GM19193 (cell line): ENCODE results near the gene ZNF575.

Source experiments
- POLR2A ChIP-seq: IDR thresholded peaks from 4 replicates; pipeline ENCODE4 v1.6.1; 2011; ENCODE audit not compliant: insufficient read depth, insufficient read length; ENCODE audit errors: extremely low read depth

ZNF575 gene, protein sequence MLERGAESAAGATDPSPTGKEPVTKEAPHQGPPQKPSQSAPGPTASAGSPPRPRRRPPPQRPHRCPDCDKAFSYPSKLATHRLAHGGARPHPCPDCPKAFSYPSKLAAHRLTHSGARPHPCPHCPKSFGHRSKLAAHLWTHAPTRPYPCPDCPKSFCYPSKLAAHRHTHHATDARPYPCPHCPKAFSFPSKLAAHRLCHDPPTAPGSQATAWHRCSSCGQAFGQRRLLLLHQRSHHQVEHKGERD

DNA sequence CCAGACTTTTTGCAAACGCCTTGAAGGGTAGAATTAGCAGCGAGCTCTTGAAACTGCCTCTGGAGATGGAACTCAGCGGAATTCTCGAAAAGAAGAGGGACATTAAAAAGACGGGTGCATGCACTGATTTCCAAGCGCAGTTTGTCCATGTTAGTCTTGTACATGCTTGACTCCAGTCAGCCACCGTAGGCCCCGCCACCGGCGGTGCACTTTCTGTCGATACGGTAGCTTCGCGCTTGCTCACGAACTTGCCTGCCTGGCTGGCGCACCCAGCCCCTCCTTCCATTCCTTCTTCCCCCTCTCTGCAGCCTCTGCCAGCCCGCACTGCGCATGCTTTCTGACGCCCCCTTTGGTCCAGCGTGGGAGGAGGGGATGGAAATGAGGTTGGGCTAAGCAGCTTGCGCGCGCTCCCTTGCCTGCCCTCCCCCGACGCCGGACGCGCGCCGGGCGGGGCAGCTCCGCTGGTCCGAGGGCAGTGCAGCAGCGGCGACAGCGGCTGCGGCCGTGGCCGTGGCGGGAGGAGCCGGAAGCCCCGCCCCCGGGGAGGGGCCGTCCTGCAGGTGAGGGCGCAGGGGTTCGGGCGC is at the start of gene ZNF575:
ZNF575 (plus strand) TSS at position 227 of the 584 bp plus-strand sequence. CDS start 1,235 bp downstream, outside the sequence.
- peak; percentile 22 for TF ChIP-seq POLR2A

DNA sequence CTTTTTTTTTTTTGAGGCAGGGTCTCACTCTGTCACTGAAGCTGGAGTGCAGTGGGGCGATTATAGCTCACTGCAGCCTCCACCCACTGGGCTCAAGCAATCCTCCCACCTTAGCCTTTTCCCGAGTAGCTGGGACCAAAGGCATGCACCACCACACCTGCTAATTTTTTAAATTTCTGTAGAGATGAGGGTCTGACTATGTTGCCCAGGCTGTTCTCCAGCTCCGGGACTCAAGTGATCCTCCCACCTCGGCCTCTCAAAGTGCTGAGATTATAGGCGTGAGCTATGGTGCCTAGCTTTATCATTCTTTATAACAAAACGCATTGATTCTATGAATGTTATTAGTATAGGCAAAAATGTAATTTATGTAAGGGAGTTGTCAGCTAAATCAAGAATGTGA is 49.7 kb upstream of the ZNF575 start:
- no peak for TF ChIP-seq POLR2A

DNA sequence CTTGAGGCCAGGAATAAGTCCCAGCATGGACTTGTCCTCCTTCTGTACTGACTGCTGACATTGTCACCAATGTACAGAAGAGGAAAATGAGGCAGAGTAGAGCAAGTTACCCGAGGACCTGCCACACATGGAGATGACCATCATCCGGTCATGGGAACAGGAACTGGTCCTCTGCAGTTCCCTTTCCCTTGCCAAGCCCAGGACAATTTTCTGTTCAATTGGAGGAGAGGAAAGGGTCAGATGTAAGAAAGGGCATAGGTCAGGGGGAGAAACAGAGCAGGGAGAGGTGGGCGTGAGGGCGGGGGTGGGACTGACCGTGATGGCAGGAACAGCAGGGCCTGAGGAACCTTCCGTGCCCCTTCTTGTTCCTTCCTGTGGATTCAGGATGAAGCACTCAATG is 47.0 kb upstream of the ZNF575 start:
- TF ChIP-seq POLR2A = no peak

DNA sequence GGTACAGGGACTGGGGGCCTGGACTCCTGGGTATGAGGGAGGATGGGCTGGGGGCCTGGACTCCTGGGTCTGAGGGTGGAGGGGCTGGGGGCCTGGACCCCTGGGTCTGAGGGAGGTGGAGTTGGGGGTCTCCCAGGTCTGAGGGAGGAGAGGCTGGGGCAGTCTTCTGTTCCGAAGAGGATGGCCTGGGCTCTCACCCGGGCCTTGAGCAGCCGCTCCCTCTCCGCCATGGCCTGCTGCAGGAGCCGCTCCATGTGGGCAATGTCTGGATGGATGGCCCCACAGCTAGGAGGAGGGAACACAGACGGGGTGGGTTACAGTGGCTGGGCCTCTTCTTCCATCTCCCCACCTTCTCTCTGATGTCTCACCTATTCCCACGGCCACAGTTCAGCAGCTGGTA is 46.6 kb upstream of the ZNF575 start:
- TF ChIP-seq POLR2A = no peak

GRCh38 chr19:43488179-43488578 is 44.8 kb upstream of the ZNF575 start:
- no peak for TF ChIP-seq POLR2A

DNA sequence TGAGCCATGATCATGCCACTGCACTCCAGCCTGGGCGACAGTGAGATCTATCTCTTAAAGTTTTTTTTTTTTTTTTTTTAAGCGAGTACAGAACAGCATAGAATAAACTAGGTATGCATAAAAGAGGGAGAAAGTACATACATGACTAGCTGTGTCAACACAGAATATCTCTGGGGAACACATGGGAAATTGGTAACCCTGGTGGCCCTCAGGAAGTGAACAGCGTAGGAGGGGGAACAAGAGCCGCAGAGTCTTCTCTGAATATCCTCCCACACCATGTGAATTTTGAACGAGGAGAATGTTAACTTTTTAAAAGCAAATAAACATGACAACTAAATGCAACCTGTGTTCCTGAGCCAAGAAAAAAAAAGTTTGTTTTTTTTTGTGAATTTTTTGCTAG is 43.7 kb upstream of the ZNF575 start:
- TF ChIP-seq POLR2A = no peak

DNA sequence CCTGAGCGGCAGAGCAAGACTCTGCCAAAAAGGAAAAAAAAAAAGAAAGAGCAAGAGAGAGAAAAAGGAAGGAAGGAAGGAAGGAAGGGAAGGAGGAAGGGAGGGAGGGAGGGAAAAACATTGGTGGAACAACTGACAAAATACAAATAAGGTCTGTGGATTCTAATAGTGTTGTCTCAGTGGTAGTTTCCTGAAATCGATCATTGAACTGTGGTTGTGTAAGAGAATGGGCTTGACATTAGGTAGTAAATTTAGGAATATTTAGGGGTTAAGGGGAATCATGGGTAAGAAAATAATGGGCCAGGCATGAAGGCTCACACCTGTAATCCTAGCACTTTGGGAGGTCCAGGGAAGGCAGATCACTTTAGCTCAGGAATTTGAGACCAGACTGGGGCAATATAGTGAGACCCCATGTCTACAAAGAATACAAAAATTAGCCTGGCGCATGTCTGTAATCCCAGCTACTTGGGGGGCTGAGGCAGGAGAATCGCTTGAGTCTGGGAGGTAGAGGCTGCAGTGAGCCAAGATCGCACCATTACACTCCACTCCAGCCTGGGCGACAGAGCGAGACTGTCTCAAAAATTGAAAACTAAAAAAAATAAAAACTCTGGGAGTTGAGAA is 42.9 kb upstream of the ZNF575 start:
- TF ChIP-seq POLR2A = no peak

- TF ChIP-seq POLR2A = no peak
Measured at GRCh38 chr19:43490759-43491158, 42.2 kb upstream of the ZNF575 start.

- no peak for TF ChIP-seq POLR2A
Measured at GRCh38 chr19:43495082-43495481, 37.9 kb upstream of the ZNF575 start.

DNA sequence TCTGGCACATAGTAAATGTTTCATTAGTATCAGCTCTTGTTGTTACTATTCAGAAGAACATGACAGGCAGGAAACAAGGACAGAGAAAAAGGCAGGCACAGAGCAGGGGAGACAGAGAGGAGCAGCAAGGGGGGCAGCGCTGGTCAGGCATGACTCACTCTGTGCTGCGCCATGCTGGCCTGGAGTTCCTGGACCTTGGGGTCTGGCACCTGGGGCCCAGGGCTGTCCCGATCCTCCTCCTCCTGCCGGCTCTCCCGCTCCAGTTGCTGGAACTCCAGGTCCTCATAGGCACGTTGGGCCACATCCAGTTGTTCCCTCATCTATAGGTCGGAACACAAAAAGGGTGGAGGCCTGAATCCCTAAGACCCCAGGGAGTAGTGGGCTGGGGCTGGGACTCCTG is 36.0 kb upstream of the ZNF575 start:
- no peak for TF ChIP-seq POLR2A

GRCh38 chr19:43498233-43498842 is 34.6 kb upstream of the ZNF575 start:
- no peak for TF ChIP-seq POLR2A

DNA sequence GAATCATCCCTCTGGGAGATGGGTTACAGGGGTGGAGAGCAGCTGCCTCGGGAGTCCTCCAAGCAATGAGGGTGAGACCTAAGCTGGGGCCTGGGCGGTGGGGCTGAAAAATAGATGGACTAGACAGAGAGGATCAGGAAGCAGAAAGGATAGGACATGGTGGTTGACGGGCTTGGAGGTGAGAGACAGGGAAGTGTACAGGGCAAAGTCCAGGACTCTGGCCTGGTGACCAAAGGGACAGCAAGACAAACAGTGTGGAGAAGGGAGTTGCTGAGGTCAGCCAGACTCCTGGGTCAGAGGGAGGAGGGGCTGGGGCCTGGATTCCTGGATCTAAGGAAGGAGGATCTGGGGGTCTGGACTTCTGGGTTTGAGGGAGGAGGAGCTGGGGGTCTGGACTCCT is 33.9 kb upstream of the ZNF575 start:
- TF ChIP-seq POLR2A = no peak

DNA sequence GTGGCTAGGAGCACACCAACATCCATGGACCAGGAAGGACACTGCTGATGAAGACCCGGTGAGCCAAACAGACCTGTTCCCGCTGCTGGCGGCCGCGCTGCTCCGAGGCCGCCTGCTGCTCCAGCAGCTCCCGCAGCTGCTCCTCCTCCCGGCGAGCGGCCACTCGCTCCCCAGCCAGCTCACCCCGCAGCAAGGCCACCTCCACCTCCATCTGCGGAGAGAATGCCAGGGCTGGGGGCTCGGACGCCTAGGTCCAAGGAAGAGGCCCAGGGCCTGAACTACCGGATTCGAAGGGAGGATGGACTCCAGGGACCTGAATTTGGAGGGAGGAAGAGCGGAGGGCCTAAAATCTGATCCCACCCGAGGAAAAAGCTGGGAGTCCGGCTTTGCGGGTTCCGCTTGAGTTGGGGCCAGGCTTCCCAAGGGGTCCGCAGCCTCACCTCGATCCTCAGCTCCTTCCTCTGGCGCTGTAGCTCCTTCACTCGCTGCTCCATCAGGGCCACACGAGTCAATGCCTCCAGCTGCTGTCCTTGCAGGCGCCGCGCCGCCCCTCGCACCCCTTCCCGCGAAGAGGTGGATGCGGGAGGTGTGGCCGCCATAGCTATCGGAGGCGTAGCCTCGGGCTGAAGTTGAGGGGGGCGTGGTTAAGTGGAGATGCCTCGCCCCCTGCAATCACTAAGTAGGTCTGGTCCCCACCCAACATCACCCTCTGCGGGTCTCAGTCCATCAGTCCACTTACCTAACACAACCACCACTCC is 31.1 kb upstream of the ZNF575 start:
- TF ChIP-seq POLR2A = no peak

DNA sequence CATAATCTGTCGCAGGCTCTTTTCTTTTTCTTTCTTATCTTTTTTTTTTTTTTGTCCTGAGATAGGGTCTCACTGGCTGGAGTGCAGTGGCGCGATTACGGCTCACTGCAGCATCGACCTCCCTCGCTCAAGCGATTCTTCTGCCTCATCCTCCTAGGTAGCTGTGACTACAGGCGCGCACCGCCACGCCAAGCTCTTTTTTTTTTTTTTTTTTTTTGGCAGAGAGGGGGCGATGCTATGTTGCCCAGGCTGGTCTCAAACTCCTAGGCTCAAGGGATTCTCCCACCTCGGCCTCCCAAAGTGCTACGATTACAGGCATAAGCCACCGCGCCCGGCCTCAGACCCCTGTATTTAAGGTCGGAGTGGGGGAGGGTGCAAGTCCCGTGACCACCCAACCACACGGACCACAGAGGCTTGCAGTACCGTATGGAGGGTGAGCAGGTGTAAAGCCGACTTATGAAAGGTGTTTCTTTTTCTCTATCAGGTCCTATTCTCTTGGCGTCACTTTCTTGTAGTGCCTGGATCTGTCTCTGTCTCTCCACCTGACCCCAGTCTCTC is 30.5 kb upstream of the ZNF575 start:
- TF ChIP-seq POLR2A = no peak

DNA sequence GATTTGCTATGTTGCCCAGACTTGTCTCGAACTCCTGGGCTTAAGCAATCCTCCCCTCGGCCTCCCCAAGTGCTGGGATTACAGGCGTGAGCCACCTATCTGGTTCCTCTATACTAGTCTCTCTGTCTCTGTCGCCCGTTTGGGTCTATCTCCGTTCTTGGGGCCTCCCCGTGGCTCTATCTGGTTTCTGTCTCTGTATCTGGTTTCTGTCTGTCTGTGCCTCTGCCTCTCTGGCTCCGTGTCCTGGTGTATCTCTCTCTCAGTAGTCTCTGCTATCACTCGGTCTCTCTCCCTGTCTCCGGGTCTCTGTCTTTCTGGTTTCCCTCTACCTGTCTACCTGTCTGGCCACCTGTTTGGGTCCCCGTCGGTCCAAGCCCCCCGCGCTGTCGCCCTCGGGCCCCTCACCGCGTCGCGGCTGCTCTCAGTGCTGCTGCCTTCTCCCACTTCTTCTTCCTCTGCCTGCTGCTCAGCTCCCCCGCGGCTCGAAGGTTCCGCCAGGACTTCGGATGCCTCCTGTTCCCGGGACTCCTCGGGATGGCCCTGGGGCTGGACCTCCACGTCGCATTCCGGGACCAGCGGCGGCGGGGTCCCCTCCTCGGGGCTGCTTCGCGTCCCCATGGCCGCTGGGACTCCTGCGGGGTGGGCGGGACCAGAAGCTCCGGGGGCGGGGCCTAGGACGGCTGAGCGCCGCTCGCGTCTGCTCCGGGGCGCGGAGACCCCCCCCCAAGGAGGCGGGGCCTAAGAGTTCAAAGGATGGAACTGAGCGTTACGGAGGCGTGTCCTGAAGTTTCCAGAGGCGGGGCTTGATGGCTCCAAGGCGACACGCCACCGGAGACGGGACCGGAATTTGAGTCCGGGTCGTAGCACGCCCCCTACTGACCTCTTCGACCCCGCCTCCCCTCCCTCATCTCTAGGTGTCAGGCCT is 29.2 kb upstream of the ZNF575 start:
- peak; percentile 62 for TF ChIP-seq POLR2A
